ENCODE data around the gene EPHA1. TPM values are rescaled to one million over a fixed set of nuclear protein-coding genes. Genes with fewer than 3 reads are reported as not detected.
"Not testable (repeated sequence)": the region's sequence is repeated elsewhere in the genome, so short reads cannot be mapped to it uniquely, and the experiment has no call there.

EPHA1 gene
- total and polyA plus RNA-seq, 3 donors from 2014 or later = 5.9 to 9.8 (median 8.5) TPM

- Histone ChIP-seq H3K9me3 (no peaks in the 10 kb centered on the region), H3K4me3 (no peak overlapping the region), H3K27me3 (no peaks in the 10 kb centered on the region), H3K4me1 (peaks cover 44% of the 10 kb centered on the region), H3K36me3 (ENCODE audit: low read depth, missing control alignments) (no peaks in the 10 kb centered on the region), H3K27ac (no peak overlapping the region)
- intact Hi-C loops (cut with DNase I; ENCODE audit: low total_unique reads) = no loop called here
- DNase-seq = no peak
- TF ChIP-seq POLR2A (IDR thresholded peaks at IDR 0.05) (no peak), CTCF (IDR thresholded peaks at IDR 0.05) (no peak)
- 88 to 96% methylated on average over 6 of the region's 6 CpGs for WGBS, 2 donors
Measured at GRCh38 chr7:143394068-143394467, 14.6 kb downstream of the EPHA1 start.

GRCh38 chr7:143393267-143394041, 15.2 kb downstream of the EPHA1 start:
- no peaks in the 10 kb centered on the region for H3K36me3 ChIP-seq (ENCODE audit: low read depth, missing control alignments)
- WGBS, 2 donors = 84 to 85% methylated on average over 13 to 14 of the region's 14 CpGs
- H3K4me1 ChIP-seq = peaks cover 44% of the 10 kb centered on the region
- DNase-seq = no peak
- TF ChIP-seq CTCF (IDR thresholded peaks at IDR 0.05) (no peak), POLR2A (IDR thresholded peaks at IDR 0.05) (no peak)
- no peak overlapping the region for H3K27ac ChIP-seq
- no peaks in the 10 kb centered on the region for H3K27me3 ChIP-seq
- intact Hi-C loops (cut with DNase I; ENCODE audit: low total_unique reads) = no loop called here
- no peaks in the 10 kb centered on the region for H3K9me3 ChIP-seq
- no peak overlapping the region for H3K4me3 ChIP-seq

DNA sequence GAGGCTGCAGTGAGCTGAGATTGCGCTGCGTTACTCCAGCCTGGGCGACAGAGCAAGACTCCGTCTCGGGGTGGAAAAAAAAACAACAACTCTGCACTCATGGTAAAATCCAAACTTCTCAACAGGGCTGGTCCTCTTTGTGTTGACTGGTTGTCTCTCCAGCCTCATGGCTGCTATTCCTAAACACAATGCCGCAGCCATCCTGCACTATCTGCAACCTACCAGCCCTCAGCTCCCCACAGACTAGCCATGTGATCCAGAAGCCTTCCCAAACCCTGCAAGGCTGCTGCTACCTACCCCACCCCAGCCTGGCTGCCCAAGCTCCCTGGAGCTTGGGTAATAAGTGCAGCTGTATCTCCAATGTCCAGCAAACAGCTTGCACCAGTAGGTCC, 15.8 kb downstream of the EPHA1 start:
- no peak for DNase-seq
- intact Hi-C loops (cut with DNase I; ENCODE audit: low total_unique reads) = no loop called here
- 97% methylated on average over 6 of the region's 6 CpGs for WGBS, 2 donors
- Histone ChIP-seq H3K36me3 (ENCODE audit: low read depth, missing control alignments) (no peaks in the 10 kb centered on the region), H3K4me1 (peaks cover 44% of the 10 kb centered on the region), H3K27me3 (no peaks in the 10 kb centered on the region), H3K4me3 (no peak overlapping the region), H3K27ac (peak overlapping the region in 1 of 2 donors; percentile 87), H3K9me3 (no peaks in the 10 kb centered on the region)
- TF ChIP-seq CTCF (IDR thresholded peaks at IDR 0.05) (no peak), POLR2A (IDR thresholded peaks at IDR 0.05) (no peak)

DNA sequence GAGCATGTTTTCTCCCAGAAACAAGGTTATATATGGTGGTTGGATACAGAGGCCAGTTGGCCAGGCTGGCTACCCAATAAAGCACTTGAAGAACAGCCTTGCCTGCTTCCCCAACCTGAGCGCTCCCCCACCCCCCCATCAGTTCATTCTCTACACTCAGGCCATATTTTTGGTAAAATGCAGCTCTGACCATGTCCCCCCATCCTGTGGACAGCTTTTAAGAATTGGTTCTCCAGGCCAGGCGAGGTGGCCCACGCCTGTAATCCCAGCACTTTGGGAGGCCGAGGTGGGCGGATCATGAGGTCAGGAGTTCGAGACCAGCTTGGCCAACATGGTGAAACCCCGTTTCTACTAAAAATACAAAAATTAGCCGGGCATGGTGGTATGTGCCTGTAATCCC, 16.2 kb downstream of the EPHA1 start:
- DNase-seq; H3K27me3 ChIP-seq; H3K36me3 ChIP-seq (ENCODE audit: low read depth, missing control alignments); intact Hi-C loops (cut with DNase I; ENCODE audit: low total_unique reads); H3K4me3 ChIP-seq; H3K9me3 ChIP-seq: not testable (repeated sequence)
- 76 to 78% methylated on average over 8 of the region's 8 CpGs for WGBS, 2 donors
- H3K4me1 ChIP-seq = peaks cover 45% of the 10 kb centered on the region
- peak overlapping the region; percentile 72 to 87 for H3K27ac ChIP-seq

GRCh38 chr7:143391462-143392404, 16.9 kb downstream of the EPHA1 start:
- no peaks in the 10 kb centered on the region for H3K36me3 ChIP-seq (ENCODE audit: low read depth, missing control alignments)
- TF ChIP-seq POLR2A (IDR thresholded peaks at IDR 0.05) = no peak
- no peak for TF ChIP-seq CTCF (IDR thresholded peaks at IDR 0.05)
- H3K27me3 ChIP-seq = no peaks in the 10 kb centered on the region
- intact Hi-C loops (cut with DNase I; ENCODE audit: low total_unique reads) = no loop called here
- peaks cover 51% of the 10 kb centered on the region for H3K4me1 ChIP-seq
- whole genome bisulfite sequencing, 2 donors = 31 to 39% methylated on average over 8 to 24 of the region's 24 CpGs
- H3K4me3 ChIP-seq = no peak overlapping the region
- H3K27ac ChIP-seq = peak overlapping the region; percentile 72 to 87
- no peaks in the 10 kb centered on the region for H3K9me3 ChIP-seq
- DNase-seq = peak; percentile 80
